Aorta (tissue), 5 donors: ENCODE results near the gene PTCRA. TPM values are rescaled to one million over a fixed set of nuclear protein-coding genes. Genes with fewer than 3 reads are reported as not detected.

Experiments
- ATAC-seq: fragments of 200-7000 bp; cut with Tn5 transposase; one replicate; pipeline ENCODE4 v1.9.1; 2022; ENCODE audit warnings: moderate library complexity; ENCODE audit not compliant: low FRiP score
- DNase-seq, 2 donors: peaks; one replicate each; pipeline ENCODE4 v3.0.0-alpha.2; 2020
- H3K27ac ChIP-seq, 2 donors: one replicate each; pipeline ENCODE4 v1.5.1; 2013; ENCODE audit warnings: low read length in 2 of 2, mild to moderate bottlenecking in 2 of 2, moderate library complexity in 2 of 2, control low read depth in 1 of 2, inconsistent platforms in 1 of 2, low read depth in 1 of 2
- H3K27me3 ChIP-seq, 2 donors: one replicate each; pipeline ENCODE4 v1.6.1; 2013; ENCODE audit warnings: control low read depth in 1 of 2, low read length in 1 of 2, mild to moderate bottlenecking in 1 of 2, moderate library complexity in 1 of 2; ENCODE audit not compliant: insufficient read depth in 2 of 2, control insufficient read depth in 1 of 2
- H3K36me3 ChIP-seq, 2 donors: one replicate each; pipeline ENCODE4 v1.6.1; 2013; ENCODE audit warnings: control low read depth in 1 of 2, low read length in 1 of 2, mild to moderate bottlenecking in 1 of 2; ENCODE audit not compliant: insufficient read depth in 2 of 2, control insufficient read depth in 1 of 2
- H3K4me1 ChIP-seq, 2 donors: one replicate each; pipeline ENCODE4 v1.6.1; 2013; ENCODE audit warnings: low read length in 2 of 2, control low read depth in 1 of 2, mild to moderate bottlenecking in 1 of 2, moderate library complexity in 1 of 2; ENCODE audit not compliant: insufficient read depth in 2 of 2, control insufficient read depth in 1 of 2
- H3K4me3 ChIP-seq, 2 donors: one replicate each; pipeline ENCODE4 v1.5.1; 2013; ENCODE audit warnings: low read length in 2 of 2, control low read depth in 1 of 2, mild to moderate bottlenecking in 1 of 2
- H3K9me3 ChIP-seq: one replicate; pipeline ENCODE4 v1.6.1; 2013; ENCODE audit warnings: mild to moderate bottlenecking, low read length; ENCODE audit not compliant: control insufficient read depth
- WGBS, 2 donors: extraction: QIAGEN DNeasy Blood & Tissue Kit; methylation state at CpG; one replicate each; pipeline ENCODE4 v1.1.7; 2013; 5-methylcytosine and 5-hydroxymethylcytosine counted together
- intact Hi-C, 2 donors: fragments of 100-400 bp; cut with DNase I; formaldehyde crosslinking; loops; one replicate each; pipeline versions ENCODE4 v1.14.2 to v1.15.0; 2022
- polyA plus RNA-seq, 2 donors: library from polyadenylated mRNA; stranded (reverse); fragments of 200-250 nt; gene quantifications; one replicate each; pipeline ENCODE4 v1.2.3, GENCODE V29; 2013
- total RNA-seq, 2 donors: library from RNA; stranded (reverse); fragmentation: NEBNext Ultra II Directional; extraction: Animal tissue kit (Norgen Biotek cat#: 25700); gene quantifications; one replicate each; pipeline ENCODE4 v1.2.1, GENCODE V29; 2021
- donor health status: healthy with polysubstance abuse.
- donor health status: Bipolar disorder and iron deficiency.
- donor health status: DM: no; HTN: no; CAD: no.
- donor health status: DM: no; HTN: no; CAD: no.
- donor health status: DM: yes; HTN: yes; CAD: no.

Gene PTCRA
- total and polyA plus RNA-seq, 4 donors, result not detected

GRCh38 chr6:42916288-42916687 lies 435 bp downstream of the PTCRA start:
- 88 to 100% methylated on average over 1 of the region's 1 CpG for WGBS, 2 donors
- Histone ChIP-seq H3K9me3 (no peaks in the 10 kb centered on the region), H3K4me3 (no peak overlapping the region), H3K4me1 (no peaks in the 10 kb centered on the region), H3K36me3 (no peaks in the 10 kb centered on the region), H3K27ac (no peak overlapping the region), H3K27me3 (no peaks in the 10 kb centered on the region)
- ATAC-seq (no peak), DNase-seq (no peak)
- intact Hi-C loops, result no loop called here

- WGBS, 2 donors, result 53 to 65% methylated on average over 6 of the region's 6 CpGs
- intact Hi-C loops, result no loop called here
- no peaks in the 10 kb centered on the region for H3K4me1 ChIP-seq
- DNase-seq, result no peak
- no peaks in the 10 kb centered on the region for H3K9me3 ChIP-seq
- H3K4me3 ChIP-seq, result no peak overlapping the region
- H3K36me3 ChIP-seq, result no peaks in the 10 kb centered on the region
- no peaks in the 10 kb centered on the region for H3K27me3 ChIP-seq
- H3K27ac ChIP-seq, result no peak overlapping the region
- ATAC-seq, result no peak
These were observed 5.9 kb downstream of the PTCRA start for GRCh38 chr6:42921801-42922200.

GRCh38 chr6:42923666-42924065 lies 7.8 kb downstream of the PTCRA start:
- ATAC-seq (no peak), DNase-seq (no peak)
- no peak overlapping the region for H3K27ac ChIP-seq
- 76 to 86% methylated on average over 2 of the region's 2 CpGs for WGBS, 2 donors
- no peaks in the 10 kb centered on the region for H3K27me3 ChIP-seq
- H3K4me3 ChIP-seq, result no peak overlapping the region
- no peaks in the 10 kb centered on the region for H3K36me3 ChIP-seq
- intact Hi-C loops, result no loop called here
- no peaks in the 10 kb centered on the region for H3K9me3 ChIP-seq
- H3K4me1 ChIP-seq, result no peaks in the 10 kb centered on the region

GRCh38 chr6:42925248-42925857 lies 9.5 kb downstream of the PTCRA start:
- Histone ChIP-seq H3K4me3 (no peak overlapping the region), H3K27me3 (no peaks in the 10 kb centered on the region), H3K4me1 (no peaks in the 10 kb centered on the region), H3K36me3 (no peaks in the 10 kb centered on the region), H3K27ac (no peak overlapping the region), H3K9me3 (no peaks in the 10 kb centered on the region)
- ATAC-seq, result no peak
- intact Hi-C loops, result loop anchor here in 1 of 2 donors (5.0 kb wide), 1 partner anchor 127 kb away; the partner anchor contains the start of gene CUL7
- DNase-seq, result no peak
- WGBS, 2 donors, result 31 to 32% methylated on average over 23 of the region's 23 CpGs

GRCh38 chr6:42928986-42929820 lies 13.3 kb downstream of the PTCRA start, which contains the start of gene CNPY3:
TSS of gene CNPY3 (plus strand) at chr6:42929480. CDS start at chr6:42929571, 91 bp downstream.
- peak; percentile 97 to 98 for DNase-seq
- Histone ChIP-seq H3K4me3 (peak within 1 kb of the TSS; percentile 20 to 65), H3K27me3 (no peaks in the 10 kb centered on the region), H3K36me3 (no peaks in the 10 kb centered on the region), H3K27ac (peak within 1 kb of the TSS; percentile 34 to 88), H3K9me3 (no peaks in the 10 kb centered on the region), H3K4me1 (no peaks in the 10 kb centered on the region)
- peak; percentile 97 for ATAC-seq
- intact Hi-C loops, result loop anchor here in 1 of 2 donors (1.0 to 5.0 kb wide), 2 partner anchors 84 to 123 kb away; partner anchors contain the start of genes CUL7 and MEA1
- 0 to 1% methylated on average over 56 to 63 of the region's 63 CpGs for WGBS, 2 donors

- Histone ChIP-seq H3K27me3 (no peaks in the 10 kb centered on the region), H3K4me1 (no peaks in the 10 kb centered on the region), H3K36me3 (no peaks in the 10 kb centered on the region), H3K9me3 (no peaks in the 10 kb centered on the region), H3K4me3 (peak overlapping the region; percentile 20 to 65), H3K27ac (peak overlapping the region; percentile 34 to 88)
- peak in 1 of 2 donors; percentile 62 for DNase-seq
- peak; percentile 44 for ATAC-seq
- 0 to 1% methylated on average over 16 of the region's 16 CpGs for WGBS, 2 donors
- intact Hi-C loops, result loop anchor here (1.0 to 5.0 kb wide), 3 partner anchors 47 to 122 kb away; partner anchors contain the start of genes CUL7 (in 1 of the 2), MEA1 (in 1 of the 2) and PEX6 (in 1 of the 2)
These were observed 14.0 kb downstream of the PTCRA start for GRCh38 chr6:42929821-42930360.

- no peaks in the 10 kb centered on the region for H3K9me3 ChIP-seq
- H3K4me3 ChIP-seq, result no peak overlapping the region
- WGBS, 2 donors, result 91 to 94% methylated on average over 3 of the region's 3 CpGs
- no peak overlapping the region for H3K27ac ChIP-seq
- H3K27me3 ChIP-seq, result no peaks in the 10 kb centered on the region
- ATAC-seq (no peak), DNase-seq (no peak)
- peaks cover 0 to 2% of the 10 kb centered on the region in 2 donors for H3K36me3 ChIP-seq
- H3K4me1 ChIP-seq, result no peaks in the 10 kb centered on the region
- intact Hi-C loops, result loop anchor here in 1 of 2 donors (5.0 kb wide), 1 partner anchor 45 kb away; the partner anchor contains the start of gene PEX6
These were observed 16.6 kb downstream of the PTCRA start for GRCh38 chr6:42932412-42932811.

- intact Hi-C loops, result loop anchor here in 1 of 2 donors (5.0 kb wide), 1 partner anchor 44 kb away; the partner anchor contains the start of gene PEX6
- ATAC-seq (no peak), DNase-seq (no peak)
- Histone ChIP-seq H3K27me3 (no peaks in the 10 kb centered on the region), H3K4me3 (no peak overlapping the region), H3K36me3 (peaks cover 0 to 2% of the 10 kb centered on the region in 2 donors), H3K4me1 (no peaks in the 10 kb centered on the region), H3K9me3 (no peaks in the 10 kb centered on the region), H3K27ac (no peak overlapping the region)
- 60 to 66% methylated on average over 3 of the region's 3 CpGs for WGBS, 2 donors
These were observed 17.4 kb downstream of the PTCRA start for GRCh38 chr6:42933205-42933604.
